NB4 (cell line): ENCODE data around the gene AFF1.

Source experiments
- CTCF ChIP-seq: IDR thresholded peaks from one replicate; pipeline ENCODE4 v1.5.1; 2012; ENCODE audit warnings: low read depth, low read length
- MYC ChIP-seq: IDR thresholded peaks from 2 replicates; pipeline ENCODE4 v1.6.1; 2011; ENCODE audit warnings: low read depth, low read length
- POLR2A ChIP-seq: IDR thresholded peaks from 2 replicates; pipeline ENCODE4 v1.6.1; 2011; ENCODE audit warnings: mild to moderate bottlenecking; ENCODE audit not compliant: insufficient read length; ENCODE audit errors: extremely low read depth

- TF ChIP-seq CTCF (no peak), POLR2A (no peak), MYC (no peak)
Observed at GRCh38 chr4:87005369-87005689, 70.5 kb downstream of the AFF1 start.
